Measurements from ENCODE around the gene JDP2.
"Not testable (repeated sequence)": the region's sequence is repeated elsewhere in the genome, so short reads cannot be mapped to it uniquely, and the experiment has no call there.

Gene JDP2

GRCh38 chr14:75427482-75428229 lies at the start of gene JDP2:
Gene JDP2, plus strand, starts transcription at chr14:75428022. Its CDS starts 9,899 bp downstream, at chr14:75437921.
- no peak for TF ChIP-seq JUND (IDR thresholded peaks at IDR 0.05; ENCODE audit: low read depth)
- in situ Hi-C loops (cut with HindIII; ENCODE audit: low pct_unique_long_range_greater_than_20kb, low sequenced_read_pairs) = no loop called here
- DNase-seq (ENCODE audit: low read depth in 1 of 2, low spot score in 1 of 2) = peak; percentile 89 to 95

GRCh38 chr14:75379246-75379929 lies 48.4 kb upstream of the JDP2 start:
- TF ChIP-seq JUND (IDR thresholded peaks at IDR 0.05; ENCODE audit: low read depth) = no peak
- in situ Hi-C loops (cut with HindIII; ENCODE audit: low pct_unique_long_range_greater_than_20kb, low sequenced_read_pairs) = no loop called here
- no peak for DNase-seq (ENCODE audit: low read depth in 1 of 2, low spot score in 1 of 2)

GRCh38 chr14:75379930-75380270 lies 47.9 kb upstream of the JDP2 start:
- DNase-seq (ENCODE audit: low read depth in 1 of 2, low spot score in 1 of 2) = no peak
- in situ Hi-C loops (cut with HindIII; ENCODE audit: low pct_unique_long_range_greater_than_20kb, low sequenced_read_pairs) = no loop called here
- TF ChIP-seq JUND (IDR thresholded peaks at IDR 0.05; ENCODE audit: low read depth) = no peak

- in situ Hi-C loops (cut with HindIII; ENCODE audit: low pct_unique_long_range_greater_than_20kb, low sequenced_read_pairs) = no loop called here
- TF ChIP-seq JUND (IDR thresholded peaks at IDR 0.05; ENCODE audit: low read depth) = no peak
These were observed 47.2 kb upstream of the JDP2 start for GRCh38 chr14:75380656-75381055.

GRCh38 chr14:75381642-75382041 lies 46.2 kb upstream of the JDP2 start:
- no peak for DNase-seq (ENCODE audit: low read depth in 1 of 2, low spot score in 1 of 2)
- TF ChIP-seq JUND (IDR thresholded peaks at IDR 0.05; ENCODE audit: low read depth) = no peak
- in situ Hi-C loops (cut with HindIII; ENCODE audit: low pct_unique_long_range_greater_than_20kb, low sequenced_read_pairs) = no loop called here

More at GRCh38 chr14:75380656-75381055, 47.2 kb upstream of the JDP2 start:
- DNase-seq (ENCODE audit: low read depth in 1 of 2, low spot score in 1 of 2) = no peak

- DNase-seq (ENCODE audit: low read depth in 1 of 2, low spot score in 1 of 2); in situ Hi-C loops (cut with HindIII; ENCODE audit: low pct_unique_long_range_greater_than_20kb, low sequenced_read_pairs): not testable (repeated sequence)
These were observed 44.6 kb upstream of the JDP2 start for GRCh38 chr14:75383219-75383618.

GRCh38 chr14:75383721-75384120 lies 44.1 kb upstream of the JDP2 start:
- no peak for TF ChIP-seq JUND (IDR thresholded peaks at IDR 0.05; ENCODE audit: low read depth)
- in situ Hi-C loops (cut with HindIII; ENCODE audit: low pct_unique_long_range_greater_than_20kb, low sequenced_read_pairs) = no loop called here

GRCh38 chr14:75389679-75390078 lies 38.1 kb upstream of the JDP2 start:
- peak in 1 of 2 experiments; percentile 52 for DNase-seq (ENCODE audit: low read depth in 1 of 2, low spot score in 1 of 2)
- no peak for TF ChIP-seq JUND (IDR thresholded peaks at IDR 0.05; ENCODE audit: low read depth)
- in situ Hi-C loops (cut with HindIII; ENCODE audit: low pct_unique_long_range_greater_than_20kb, low sequenced_read_pairs) = no loop called here

More at GRCh38 chr14:75383721-75384120, 44.1 kb upstream of the JDP2 start:
- no peak for DNase-seq (ENCODE audit: low read depth in 1 of 2, low spot score in 1 of 2)

- TF ChIP-seq JUND (IDR thresholded peaks at IDR 0.05; ENCODE audit: low read depth) = no peak
- DNase-seq (ENCODE audit: low read depth in 1 of 2, low spot score in 1 of 2) = no peak
- in situ Hi-C loops (cut with HindIII; ENCODE audit: low pct_unique_long_range_greater_than_20kb, low sequenced_read_pairs) = no loop called here
These were observed 37.6 kb upstream of the JDP2 start for GRCh38 chr14:75390183-75390582.

GRCh38 chr14:75391953-75392352 lies 35.9 kb upstream of the JDP2 start:
- no peak for DNase-seq (ENCODE audit: low read depth in 1 of 2, low spot score in 1 of 2)
- TF ChIP-seq JUND (IDR thresholded peaks at IDR 0.05; ENCODE audit: low read depth) = no peak
- in situ Hi-C loops (cut with HindIII; ENCODE audit: low pct_unique_long_range_greater_than_20kb, low sequenced_read_pairs) = no loop called here

- in situ Hi-C loops (cut with HindIII; ENCODE audit: low pct_unique_long_range_greater_than_20kb, low sequenced_read_pairs) = no loop called here
- DNase-seq (ENCODE audit: low read depth in 1 of 2, low spot score in 1 of 2) = peak in 1 of 2 experiments; percentile 76
- TF ChIP-seq JUND (IDR thresholded peaks at IDR 0.05; ENCODE audit: low read depth) = no peak
These were observed 34.9 kb upstream of the JDP2 start for GRCh38 chr14:75392686-75393641.

GRCh38 chr14:75393794-75394193 lies 34.0 kb upstream of the JDP2 start:
- in situ Hi-C loops (cut with HindIII; ENCODE audit: low pct_unique_long_range_greater_than_20kb, low sequenced_read_pairs) = no loop called here
- no peak for TF ChIP-seq JUND (IDR thresholded peaks at IDR 0.05; ENCODE audit: low read depth)

More at GRCh38 chr14:75393794-75394193, 34.0 kb upstream of the JDP2 start:
- DNase-seq (ENCODE audit: low read depth in 1 of 2, low spot score in 1 of 2) = no peak

Measured in T47D (cell line).